ENCODE measurements around the gene ZNF683.
"Not testable (repeated sequence)": the region's sequence is repeated elsewhere in the genome, so short reads cannot be mapped to it uniquely, and the experiment has no call there.

ZNF683 gene

DNA sequence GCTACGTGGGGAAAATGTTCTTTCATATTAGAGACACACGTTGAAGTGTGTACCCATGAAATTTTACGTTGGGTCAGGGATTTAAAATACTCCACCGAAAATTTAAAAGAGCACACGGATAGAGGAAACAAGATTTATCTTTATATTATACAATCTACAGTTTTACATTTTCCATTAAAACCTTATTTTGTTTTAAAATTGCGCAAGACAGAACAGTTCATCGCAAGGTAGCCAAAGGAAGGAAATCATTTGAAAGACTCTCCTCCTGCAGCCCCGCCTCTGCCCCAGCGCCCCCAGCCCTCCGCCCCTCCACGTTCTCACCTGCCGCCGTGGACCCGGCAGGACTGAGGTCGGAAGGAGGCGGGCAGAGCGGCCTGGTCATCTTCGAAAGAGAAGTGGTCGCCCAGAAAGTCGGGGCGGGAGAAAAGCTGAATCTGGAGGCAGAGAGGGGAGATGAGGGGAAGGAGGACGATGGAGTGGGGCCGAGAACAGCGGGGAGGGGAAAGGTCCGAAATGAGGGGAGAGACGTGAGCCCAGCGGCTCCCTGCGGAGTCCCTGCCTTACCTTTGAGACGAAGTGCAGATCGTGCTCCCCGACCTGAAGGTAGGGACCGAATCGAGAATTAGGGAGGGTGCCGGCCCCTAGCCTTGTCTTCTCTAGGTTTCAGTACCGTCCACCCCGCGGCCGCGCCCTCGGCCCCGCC, 36.6 kb downstream of the ZNF683 start:
- no peak for DNase-seq

DNA sequence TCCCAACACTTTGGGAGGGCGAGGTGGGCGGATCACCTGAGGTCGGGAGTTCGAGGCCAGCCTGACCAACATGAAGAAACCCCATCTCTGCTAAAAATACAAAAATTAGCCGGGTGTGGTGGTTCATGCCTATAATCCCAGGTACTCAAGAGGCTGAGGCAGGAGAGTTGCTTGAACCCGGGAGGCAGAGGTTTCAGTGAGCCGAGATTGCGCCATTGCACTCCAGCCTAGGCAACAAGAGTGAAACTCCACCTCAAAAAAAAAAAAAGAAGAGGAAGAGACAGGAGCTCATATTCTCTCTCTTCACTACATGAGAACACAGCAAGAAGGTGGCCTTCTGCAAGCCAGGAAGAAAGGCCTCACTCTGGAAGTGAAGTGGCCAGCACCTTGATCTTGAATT, 39.2 kb downstream of the ZNF683 start:
- not testable (repeated sequence) for DNase-seq

DNA sequence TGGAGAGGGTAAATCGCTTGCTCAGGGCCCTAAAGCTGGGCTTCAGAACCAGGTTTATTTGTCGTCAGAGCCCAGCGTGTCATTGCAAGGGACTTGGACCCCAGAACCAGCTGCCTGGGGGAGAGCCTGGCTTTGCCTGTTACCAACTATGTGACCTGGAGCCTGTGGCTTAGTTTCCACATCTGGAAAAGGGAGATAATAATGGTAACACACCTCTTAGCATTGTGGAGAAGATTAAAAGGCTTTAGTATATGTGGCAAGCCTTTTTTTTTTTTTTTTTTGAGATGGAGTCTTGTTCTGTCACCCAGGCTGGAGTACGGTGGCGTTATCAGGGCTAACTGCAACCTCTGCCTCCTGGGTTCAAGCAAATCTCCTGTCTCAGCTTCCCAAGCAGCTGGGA, 42.3 kb downstream of the ZNF683 start:
- no peak for DNase-seq

DNA sequence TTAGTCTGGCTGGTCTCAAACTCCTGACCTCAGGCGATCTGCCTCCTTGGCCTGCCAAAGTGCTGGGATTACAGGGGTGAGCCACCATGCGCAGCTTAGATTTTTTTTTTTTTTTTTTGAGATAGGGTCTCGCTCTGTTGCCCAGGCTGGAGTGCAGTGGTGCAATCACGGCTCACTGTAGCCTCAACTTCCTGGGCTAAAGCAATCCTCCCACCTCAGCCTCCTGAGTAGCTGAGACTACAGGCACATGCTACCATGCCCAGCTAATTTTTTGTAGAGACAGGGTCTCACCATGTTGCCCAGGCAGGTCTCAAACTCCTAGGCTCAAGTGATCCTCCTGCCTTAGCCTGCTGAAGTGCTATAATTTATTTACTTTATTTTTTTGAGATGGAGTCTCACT, 43.2 kb downstream of the ZNF683 start:
- DNase-seq: not testable (repeated sequence)

- no peak for DNase-seq
These were observed 44.0 kb downstream of the ZNF683 start for GRCh38 chr1:26328597-26328996.

GRCh38 chr1:26327956-26328362, 44.6 kb downstream of the ZNF683 start:
- no peak for DNase-seq

- DNase-seq: no peak
These were observed 48.0 kb downstream of the ZNF683 start for GRCh38 chr1:26324550-26324949.

- no peak for DNase-seq
These were observed 49.2 kb downstream of the ZNF683 start for GRCh38 chr1:26323382-26323781.

DNA sequence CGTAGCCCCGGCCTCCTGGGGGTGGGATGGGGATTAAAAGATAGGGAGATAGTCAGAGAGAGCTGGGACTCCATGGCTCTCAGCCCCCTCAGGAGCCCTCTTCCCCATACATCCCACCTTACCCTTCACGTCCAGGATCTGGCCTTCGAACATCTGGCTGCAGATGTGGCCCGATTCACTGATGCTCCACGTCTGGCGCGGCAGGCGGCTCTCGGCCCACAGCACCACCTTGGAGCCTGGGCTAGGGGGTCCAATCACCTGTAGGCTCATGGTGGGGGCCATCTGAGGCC, 50.6 kb downstream of the ZNF683 start:
- DNase-seq: no peak

GRCh38 chr1:26321315-26322041, 51.1 kb downstream of the ZNF683 start:
- peak; percentile 80 to 92 for DNase-seq

DNA sequence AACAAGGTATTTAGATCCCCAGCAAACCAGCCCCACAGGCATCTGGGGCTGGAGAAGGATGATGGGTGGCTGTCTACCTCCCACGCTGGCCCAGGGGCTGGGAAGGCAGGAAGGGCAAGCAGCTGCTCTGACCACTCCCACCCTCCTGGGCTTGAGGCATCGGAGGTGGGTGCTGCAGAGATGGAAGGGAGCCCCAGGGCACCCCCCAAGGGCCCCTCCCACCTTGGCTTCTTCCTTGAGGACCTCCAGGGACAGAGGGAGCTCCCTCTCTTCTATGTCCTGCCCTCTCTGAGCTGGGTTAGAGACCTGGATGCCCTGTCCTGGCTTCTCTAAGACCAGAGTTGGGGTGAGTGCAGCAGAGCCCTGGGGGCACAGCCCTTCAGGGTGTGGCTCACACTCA, 51.7 kb downstream of the ZNF683 start:
- DNase-seq: no peak

- DNase-seq: peak in 1 of 2 experiments; percentile 38
These were observed 54.0 kb downstream of the ZNF683 start for GRCh38 chr1:26318338-26319064.

DNA sequence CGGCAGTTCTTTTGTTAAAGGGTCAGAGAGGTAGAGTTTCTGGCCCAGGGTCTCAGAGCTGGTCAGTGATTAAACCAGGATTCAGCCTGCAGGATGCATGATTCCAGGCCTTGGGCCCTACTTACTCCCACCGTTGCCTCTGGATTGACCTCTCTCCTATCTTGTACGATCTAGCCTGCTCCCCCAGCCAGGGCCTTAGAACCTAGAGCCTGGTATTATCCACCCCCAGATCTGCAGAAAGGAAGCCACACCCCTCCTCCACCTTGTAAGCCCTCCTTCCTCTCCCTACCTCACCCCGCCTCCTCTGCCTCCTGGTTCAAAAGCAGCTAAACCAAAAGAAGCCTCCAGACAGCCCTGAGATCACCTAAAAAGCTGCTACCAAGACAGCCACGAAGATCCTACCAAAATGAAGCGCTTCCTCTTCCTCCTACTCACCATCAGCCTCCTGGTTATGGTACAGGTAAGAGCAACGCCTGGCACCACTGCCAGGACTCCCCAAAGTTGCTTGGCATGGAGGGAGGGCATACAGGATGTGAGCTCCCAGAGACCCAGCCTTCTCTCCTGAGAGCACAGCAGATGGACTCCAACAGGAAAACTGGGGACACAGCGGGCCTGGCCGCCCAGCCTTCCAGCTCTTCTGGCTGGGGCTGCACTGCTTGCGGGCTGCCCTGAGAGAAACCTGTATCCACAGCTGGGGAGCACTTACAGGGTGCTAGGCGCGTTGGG, 54.8 kb downstream of the ZNF683 start, which contains the start of gene CD52:
Gene CD52 (plus strand): TSS at position 347 of the 726 bp plus-strand sequence. CDS start 60 bp downstream, at position 407.
- no peak for DNase-seq

DNA sequence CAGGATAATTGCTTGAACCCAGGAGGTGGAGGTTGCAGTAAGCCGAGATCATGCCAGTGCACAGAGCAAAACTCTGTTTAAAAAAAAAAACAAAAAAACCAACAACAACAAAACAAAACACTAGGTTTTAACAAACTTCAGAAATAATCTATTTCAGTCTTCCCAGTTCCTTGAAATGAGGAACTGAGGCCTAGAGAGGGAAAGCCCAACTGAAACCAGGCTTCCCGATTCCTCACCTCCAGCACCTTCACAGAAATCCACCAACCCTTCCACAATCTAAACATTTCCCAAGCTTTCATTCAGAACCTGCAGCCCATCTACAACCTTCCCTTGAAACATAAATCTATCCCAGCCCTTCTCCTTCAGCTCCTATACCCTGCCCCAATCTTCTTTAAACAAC, 55.4 kb downstream of the ZNF683 start:
- no peak for DNase-seq

GRCh38 chr1:26315874-26316850, 56.4 kb downstream of the ZNF683 start:
- DNase-seq: no peak

- no peak for DNase-seq
These were observed 58.0 kb downstream of the ZNF683 start for GRCh38 chr1:26314501-26314900.
